B cell (primary cell): ENCODE data around the gene CYP20A1. TPM values are rescaled to one million over a fixed set of nuclear protein-coding genes. Genes with fewer than 3 reads are reported as not detected.

ENCODE experiments used
- ATAC-seq: fragments of 200-7000 bp; cut with Tn5 transposase; one replicate; pipeline ENCODE4 v1.10.0; 2021; ENCODE audit warnings: low read depth, mild to moderate bottlenecking, moderate number of reproducible peaks, moderate library complexity
- CTCF ChIA-PET: fragments of 350-600 bp; sonication (Branson Sonifier 250); formaldehyde crosslinking; loops from one replicate; lab custom pipeline; 2021; ENCODE audit warnings: antibody characterized with exemption, inconsistent platforms; lab: Charles Lee
- POLR2A ChIA-PET: fragments of 350-600 bp; sonication (Branson Sonifier 250); formaldehyde crosslinking; loops from one replicate; lab custom pipeline; 2021; ENCODE audit warnings: antibody characterized with exemption; lab: Charles Lee
- DNase-seq: peaks from one replicate; pipeline ENCODE4 v3.0.0; 2013
- H2AFZ ChIP-seq: 2 replicates; pipeline ENCODE4 v1.6.1; 2012; ENCODE audit warnings: mild to moderate bottlenecking, low read depth, low read length; ENCODE audit not compliant: insufficient read depth, poor library complexity, severe bottlenecking
- H3K27ac ChIP-seq, 2 donors: 1 replicate in 1 of 2; 2 replicates in 1 of 2; pipeline ENCODE4 v1.5.1; 2012 to 2013; ENCODE audit warnings: low read length in 2 of 2, mild to moderate bottlenecking in 2 of 2, moderate library complexity in 1 of 2
- H3K27me3 ChIP-seq, 4 experiments: fragments of 200-600 bp in 1 of 4; sonication (generic) in 1 of 4; replicated peaks in 1 of 4; 1 replicate in 2 of 4; 2 replicates in 2 of 4; pipeline versions ENCODE4 v1.6.1 to v1.7.0; 2013 to 2016; ENCODE audit warnings: low read length in 3 of 4, mild to moderate bottlenecking in 2 of 4, mixed read lengths in 1 of 4, moderate library complexity in 1 of 4; ENCODE audit not compliant: insufficient read depth in 4 of 4, control insufficient read depth in 3 of 4; ENCODE audit errors: control extremely low read depth in 1 of 4
- H3K36me3 ChIP-seq, 2 experiments: replicated peaks in 1 of 2; 1 replicate in 1 of 2; 2 replicates in 1 of 2; pipeline versions ENCODE4 v1.6.1 to v1.7.1; 2013; ENCODE audit warnings: low read length in 1 of 2; ENCODE audit not compliant: insufficient read depth in 2 of 2, control insufficient read depth in 1 of 2; ENCODE audit errors: control extremely low read depth in 1 of 2, extremely low read depth in 1 of 2
- H3K4me1 ChIP-seq, 2 donors: fragments of 200-600 bp in 1 of 2; sonication (generic) in 1 of 2; 1 replicate in 1 of 2; 2 replicates in 1 of 2; pipeline versions ENCODE4 v1.5.1 to v1.6.1; 2013 to 2017; ENCODE audit warnings: low read length in 2 of 2; ENCODE audit not compliant: control insufficient read depth in 2 of 2, insufficient read depth in 2 of 2
- H3K4me2 ChIP-seq: replicated peaks from 2 replicates; pipeline ENCODE3; 2012; ENCODE audit warnings: mild to moderate bottlenecking, low read depth, low read length; ENCODE audit not compliant: poor library complexity, severe bottlenecking
- H3K4me3 ChIP-seq, 5 experiments: fragments of 200-600 bp in 1 of 5; sonication (generic) in 1 of 5; 1 replicate in 3 of 5; 2 replicates in 2 of 5; pipeline versions ENCODE4 v1.5.1 to v1.7.0; 2011 to 2016; ENCODE audit warnings: low read length in 4 of 5, mild to moderate bottlenecking in 4 of 5, low read depth in 2 of 5, control low read depth in 1 of 5, moderate library complexity in 1 of 5; ENCODE audit not compliant: insufficient read depth in 1 of 5; ENCODE audit errors: control extremely low read depth in 1 of 5, extremely low read depth in 1 of 5
- H3K79me2 ChIP-seq: fragments of 200-600 bp; sonication (generic); one replicate; pipeline ENCODE4 v1.6.0; 2016; ENCODE audit warnings: low read length; ENCODE audit not compliant: control insufficient read depth, insufficient read depth
- H3K9ac ChIP-seq: fragments of 200-600 bp; sonication (generic); 2 replicates; pipeline ENCODE4 v1.6.1; 2017; ENCODE audit warnings: mild to moderate bottlenecking, low read length, moderate library complexity
- H3K9me3 ChIP-seq, 3 donors: one replicate each; pipeline versions ENCODE4 v1.6.1 to v1.7.1; 2013; ENCODE audit warnings: low read length in 2 of 3; ENCODE audit not compliant: control insufficient read depth in 2 of 3, insufficient read depth in 1 of 3; ENCODE audit errors: control extremely low read depth in 1 of 3
- H4K20me1 ChIP-seq: 2 replicates; pipeline ENCODE4 v1.6.0; 2012; ENCODE audit warnings: mild to moderate bottlenecking, low read length; ENCODE audit not compliant: insufficient read depth, control insufficient read depth, poor library complexity, severe bottlenecking
- H3K27ac Mint-ChIP-seq: one replicate; pipeline ENCODE4 v1.8.0; 2021; ENCODE audit warnings: mixed read lengths
- H3K27me3 Mint-ChIP-seq: one replicate; pipeline ENCODE4 v1.8.0; 2021; ENCODE audit warnings: mixed read lengths
- H3K4me1 Mint-ChIP-seq: one replicate; pipeline ENCODE4 v1.8.0; 2021; ENCODE audit warnings: mixed read lengths
- H3K4me3 Mint-ChIP-seq: one replicate; pipeline ENCODE4 v1.8.0; 2021; ENCODE audit warnings: mixed read lengths
- H3K9me3 Mint-ChIP-seq: one replicate; pipeline ENCODE4 v1.8.0; 2022; ENCODE audit warnings: mixed read lengths; ENCODE audit not compliant: insufficient read depth
- EZH2 ChIP-seq: IDR thresholded peaks from 2 replicates; pipeline ENCODE4 v1.6.1; 2012; ENCODE audit warnings: borderline replicate concordance, low read depth, mild to moderate bottlenecking, moderate library complexity, low read length; ENCODE audit not compliant: insufficient read depth, poor library complexity, severe bottlenecking
- WGBS: methylation state at CpG from one replicate; pipeline ENCODE4 v1.1.5; 2013; ENCODE audit warnings: missing lambda C conversion rate; ENCODE audit not compliant: insufficient coverage; 5-methylcytosine and 5-hydroxymethylcytosine counted together
- intact Hi-C: fragments of 100-400 bp; cut with micrococcal nuclease; formaldehyde crosslinking; loops from one replicate; pipeline ENCODE4 v1.10.0; 2022
- polyA plus RNA-seq: library from polyadenylated mRNA; depleted of rRNA; stranded (reverse); fragments of >200 nt; gene quantifications from 2 replicates; pipeline ENCODE4 v1.2.3, GENCODE V29; 2012
- total RNA-seq, 2 donors: library from RNA; stranded (reverse); fragments of 120-200 nt in 1 of 2; gene quantifications; 1 replicate in 1 of 2; 2 replicates in 1 of 2; pipeline versions ENCODE4 v1.2.3 to v1.2.4, GENCODE V29; 2013 to 2022
- TF ChIP-seq, protein P1 (sequence below): fragments of 200-600 bp; IDR thresholded peaks from one replicate; pipeline ENCODE4 v1.8.0; 2022; ENCODE audit warnings: antibody characterized with exemption, mild to moderate bottlenecking

Gene CYP20A1
- total and polyA plus RNA-seq, 2 donors (not counting 1 experiment from before 2014, with no cell fraction given), result 16.2 to 38.5 TPM

DNA sequence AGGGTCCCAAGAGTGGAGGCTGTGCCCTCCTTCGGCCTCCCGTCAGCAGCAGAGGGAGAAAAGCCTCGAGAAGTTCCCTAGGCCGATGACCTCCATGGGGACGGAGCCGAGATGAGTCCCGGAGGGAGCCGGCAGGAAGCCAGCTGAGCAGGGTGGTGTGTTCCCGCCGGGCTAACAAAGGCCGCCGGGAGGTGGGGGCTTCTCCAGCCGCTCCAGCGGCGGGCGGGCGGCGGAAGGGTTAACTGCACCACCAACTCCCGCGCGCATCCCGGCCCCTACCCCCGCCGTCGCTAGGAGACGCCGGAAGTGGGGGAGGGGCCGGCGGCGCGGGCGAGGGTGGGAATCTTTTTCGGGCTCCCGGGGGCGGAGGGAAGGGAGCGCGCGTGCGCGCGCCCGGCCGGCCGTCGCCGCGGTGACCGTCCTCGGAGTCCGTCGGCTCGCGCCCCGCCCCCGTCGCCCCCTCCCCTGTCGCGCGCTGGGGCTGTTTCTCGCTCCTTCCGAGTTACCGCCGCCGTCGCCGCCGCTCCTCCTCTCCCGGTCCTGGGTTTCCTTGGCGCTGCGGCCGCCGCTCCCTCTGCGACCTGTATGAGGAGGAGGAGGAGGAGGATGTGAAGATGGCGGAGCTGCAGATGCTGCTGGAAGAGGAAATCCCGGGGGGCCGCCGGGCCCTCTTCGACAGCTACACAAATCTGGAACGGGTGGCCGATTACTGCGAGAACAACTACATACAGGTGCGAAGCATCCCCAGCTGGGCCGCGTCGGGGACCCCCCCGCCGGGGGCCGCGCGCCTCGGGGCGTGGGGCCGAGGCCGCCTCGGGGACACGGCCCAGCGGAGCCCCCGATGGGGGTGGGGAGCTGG, 89.3 kb downstream of the CYP20A1 start, which contains the start of gene ABI2:
TSS of gene ABI2 (plus strand) at position 494 of the 859 bp plus-strand sequence. CDS start at position 615, 121 bp downstream.
- Histone ChIP-seq H2AFZ (peak within 1 kb of the TSS; percentile 87), H3K27ac (peak within 1 kb of the TSS in 1 of 2 donors; percentile 63), H3K36me3 (no peaks in the 10 kb centered on the region), H3K27me3 (no peaks in the 10 kb centered on the region), H3K4me3 (peak within 1 kb of the TSS; percentile 70 to 84 (median 78)), H3K4me1 (peaks cover 8 to 14% of the 10 kb centered on the region in 2 donors), H4K20me1 (no peaks in the 10 kb centered on the region), H3K4me2 (peak within 1 kb of the TSS; percentile 89), H3K79me2 (peaks cover 25% of the 10 kb centered on the region), H3K9me3 (no peaks in the 10 kb centered on the region), H3K9ac (peak within 1 kb of the TSS; percentile 95)
- POLR2A ChIA-PET, result interaction anchor here (1.4 kb wide), 1 partner anchor 89 kb away, joined by 3 read pairs; the partner anchor contains the start of gene CYP20A1
- ATAC-seq (peak; percentile 69), DNase-seq (peak; percentile 63)
- H3K9me3 Mint-ChIP-seq, result no peaks in the 10 kb centered on the region
- H3K4me1 Mint-ChIP-seq, result peaks cover 23% of the 10 kb centered on the region
- WGBS, result 1% methylated on average over 95 of the region's 98 CpGs
- intact Hi-C loops, result loop anchor here (2.0 to 10.0 kb wide), 2 partner anchors 89 to 313 kb away; partner anchors contain the start of genes CYP20A1 and NBEAL1
- CTCF ChIA-PET, result interaction anchor here (0.6 to 0.9 kb wide), 3 partner anchors 10 to 417 kb away, joined by 3 to 4 read pairs (median 3); partner anchors contain the start of gene WDR12
- H3K27ac Mint-ChIP-seq, result peak within 1 kb of the TSS; percentile 90
- peak within 1 kb of the TSS; percentile 91 for H3K4me3 Mint-ChIP-seq
- H3K27me3 Mint-ChIP-seq, result no peaks in the 10 kb centered on the region
- TF ChIP-seq, protein P1, sequence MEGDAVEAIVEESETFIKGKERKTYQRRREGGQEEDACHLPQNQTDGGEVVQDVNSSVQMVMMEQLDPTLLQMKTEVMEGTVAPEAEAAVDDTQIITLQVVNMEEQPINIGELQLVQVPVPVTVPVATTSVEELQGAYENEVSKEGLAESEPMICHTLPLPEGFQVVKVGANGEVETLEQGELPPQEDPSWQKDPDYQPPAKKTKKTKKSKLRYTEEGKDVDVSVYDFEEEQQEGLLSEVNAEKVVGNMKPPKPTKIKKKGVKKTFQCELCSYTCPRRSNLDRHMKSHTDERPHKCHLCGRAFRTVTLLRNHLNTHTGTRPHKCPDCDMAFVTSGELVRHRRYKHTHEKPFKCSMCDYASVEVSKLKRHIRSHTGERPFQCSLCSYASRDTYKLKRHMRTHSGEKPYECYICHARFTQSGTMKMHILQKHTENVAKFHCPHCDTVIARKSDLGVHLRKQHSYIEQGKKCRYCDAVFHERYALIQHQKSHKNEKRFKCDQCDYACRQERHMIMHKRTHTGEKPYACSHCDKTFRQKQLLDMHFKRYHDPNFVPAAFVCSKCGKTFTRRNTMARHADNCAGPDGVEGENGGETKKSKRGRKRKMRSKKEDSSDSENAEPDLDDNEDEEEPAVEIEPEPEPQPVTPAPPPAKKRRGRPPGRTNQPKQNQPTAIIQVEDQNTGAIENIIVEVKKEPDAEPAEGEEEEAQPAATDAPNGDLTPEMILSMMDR, result no peak
- TF ChIP-seq EZH2, result no peak
